Ectodermal cell (in vitro differentiated cells): Measurements from ENCODE around the gene CCDC187.

Source experiments
- H3K27ac ChIP-seq: 2 replicates; pipeline ENCODE4 v1.7.0; 2013; ENCODE audit warnings: mild to moderate bottlenecking, low read depth, low read length; ENCODE audit not compliant: insufficient read depth, poor library complexity, severe bottlenecking
- H3K27me3 ChIP-seq: 2 replicates; pipeline ENCODE4 v1.7.0; 2013; ENCODE audit warnings: mild to moderate bottlenecking, low read length; ENCODE audit not compliant: insufficient read depth, control insufficient read depth, poor library complexity, severe bottlenecking
- H3K36me3 ChIP-seq: one replicate; pipeline ENCODE4 v1.7.0; 2013; ENCODE audit warnings: low read length; ENCODE audit not compliant: control insufficient read depth, insufficient read depth
- H3K4me1 ChIP-seq: one replicate; pipeline ENCODE4 v1.7.0; 2013; ENCODE audit warnings: low read length; ENCODE audit not compliant: control insufficient read depth, insufficient read depth
- H3K4me3 ChIP-seq: 2 replicates; pipeline ENCODE4 v1.7.0; 2013; ENCODE audit warnings: low read depth, low read length, control low read depth; ENCODE audit not compliant: insufficient read depth
- H3K9me3 ChIP-seq: 2 replicates; pipeline ENCODE4 v1.7.0; 2013; ENCODE audit warnings: mild to moderate bottlenecking, low read length, moderate library complexity; ENCODE audit not compliant: control insufficient read depth
- WGBS, 2 experiments: methylation state at CpG; one replicate each; pipeline ENCODE4 v1.1.7; 2013; ENCODE audit warnings: missing lambda C conversion rate in 2 of 2; 5-methylcytosine and 5-hydroxymethylcytosine counted together

The CCDC187 gene

GRCh38 chr9:136332482-136332983, 28.6 kb upstream of the CCDC187 start:
- H3K9me3 ChIP-seq, result no peaks in the 10 kb centered on the region
- no peak overlapping the region for H3K4me3 ChIP-seq
- no peaks in the 10 kb centered on the region for H3K27me3 ChIP-seq
- peaks cover 34% of the 10 kb centered on the region for H3K4me1 ChIP-seq
- 88 to 92% methylated on average over 11 of the region's 11 CpGs for WGBS, 2 experiments
- H3K36me3 ChIP-seq, result no peaks in the 10 kb centered on the region
- no peak overlapping the region for H3K27ac ChIP-seq

- Histone ChIP-seq H3K27me3 (no peaks in the 10 kb centered on the region), H3K4me3 (no peak overlapping the region), H3K27ac (no peak overlapping the region), H3K4me1 (peaks cover 37% of the 10 kb centered on the region), H3K9me3 (no peaks in the 10 kb centered on the region), H3K36me3 (no peaks in the 10 kb centered on the region)
- 84 to 85% methylated on average over 46 of the region's 46 CpGs for WGBS, 2 experiments
These were observed 27.9 kb upstream of the CCDC187 start for GRCh38 chr9:136331556-136332481.

GRCh38 chr9:136331030-136331429, 27.1 kb upstream of the CCDC187 start:
- Histone ChIP-seq H3K27me3 (no peaks in the 10 kb centered on the region), H3K36me3 (no peaks in the 10 kb centered on the region), H3K9me3 (no peaks in the 10 kb centered on the region), H3K4me1 (peaks cover 45% of the 10 kb centered on the region), H3K4me3 (no peak overlapping the region), H3K27ac (no peak overlapping the region)
- 94 to 95% methylated on average over 15 of the region's 15 CpGs for WGBS, 2 experiments

- Histone ChIP-seq H3K4me1 (peaks cover 50% of the 10 kb centered on the region), H3K9me3 (no peaks in the 10 kb centered on the region), H3K4me3 (no peak overlapping the region), H3K27me3 (no peaks in the 10 kb centered on the region), H3K36me3 (no peaks in the 10 kb centered on the region), H3K27ac (no peak overlapping the region)
- 90 to 91% methylated on average over 14 of the region's 14 CpGs for WGBS, 2 experiments
These were observed 26.6 kb upstream of the CCDC187 start for GRCh38 chr9:136330406-136330990.

GRCh38 chr9:136329636-136330405, 25.9 kb upstream of the CCDC187 start:
- Histone ChIP-seq H3K36me3 (no peaks in the 10 kb centered on the region), H3K27ac (no peak overlapping the region), H3K9me3 (no peaks in the 10 kb centered on the region), H3K4me1 (peaks cover 48% of the 10 kb centered on the region), H3K27me3 (no peaks in the 10 kb centered on the region), H3K4me3 (no peak overlapping the region)
- WGBS, 2 experiments, result 94 to 96% methylated on average over 23 of the region's 23 CpGs

GRCh38 chr9:136329211-136329627, 25.3 kb upstream of the CCDC187 start:
- H3K36me3 ChIP-seq, result no peaks in the 10 kb centered on the region
- H3K4me3 ChIP-seq, result peak overlapping the region; percentile 53
- H3K9me3 ChIP-seq, result no peaks in the 10 kb centered on the region
- H3K27ac ChIP-seq, result no peak overlapping the region
- H3K4me1 ChIP-seq, result peaks cover 43% of the 10 kb centered on the region
- 87 to 89% methylated on average over 19 of the region's 19 CpGs for WGBS, 2 experiments
- H3K27me3 ChIP-seq, result no peaks in the 10 kb centered on the region

GRCh38 chr9:136328622-136329041, 24.7 kb upstream of the CCDC187 start:
- H3K36me3 ChIP-seq, result no peaks in the 10 kb centered on the region
- H3K4me1 ChIP-seq, result peaks cover 43% of the 10 kb centered on the region
- peak overlapping the region; percentile 53 for H3K4me3 ChIP-seq
- H3K9me3 ChIP-seq, result no peaks in the 10 kb centered on the region
- WGBS, 2 experiments, result 61 to 63% methylated on average over 15 of the region's 15 CpGs
- H3K27me3 ChIP-seq, result no peaks in the 10 kb centered on the region
- H3K27ac ChIP-seq, result peak overlapping the region; percentile 2

- Histone ChIP-seq H3K27ac (peak overlapping the region; percentile 2), H3K36me3 (no peaks in the 10 kb centered on the region), H3K4me3 (peak overlapping the region; percentile 53), H3K4me1 (peaks cover 43% of the 10 kb centered on the region), H3K9me3 (no peaks in the 10 kb centered on the region), H3K27me3 (no peaks in the 10 kb centered on the region)
- WGBS, 2 experiments, result 63% methylated on average over 13 of the region's 13 CpGs
These were observed 24.2 kb upstream of the CCDC187 start for GRCh38 chr9:136328011-136328621.

GRCh38 chr9:136327304-136327974, 23.5 kb upstream of the CCDC187 start, which contains the start of gene GPSM1:
GPSM1 (plus strand) TSS chr9:136327539; CDS start chr9:136327696, 157 bp downstream.
- H3K9me3 ChIP-seq, result no peaks in the 10 kb centered on the region
- H3K4me1 ChIP-seq, result peaks cover 43% of the 10 kb centered on the region
- WGBS, 2 experiments, result 1% methylated on average over 84 to 87 of the region's 88 CpGs
- H3K27me3 ChIP-seq, result no peaks in the 10 kb centered on the region
- H3K4me3 ChIP-seq, result peak within 1 kb of the TSS; percentile 53
- H3K27ac ChIP-seq, result peak within 1 kb of the TSS; percentile 64
- H3K36me3 ChIP-seq, result no peaks in the 10 kb centered on the region
